IPS-18c (cell line): ENCODE results near the gene RAB24.

ENCODE experiments used
- H3K4me3 ChIP-seq: 2 replicates; pipeline ENCODE4 v1.7.0; 2013; ENCODE audit warnings: low read depth, mild to moderate bottlenecking, low read length, moderate library complexity; ENCODE audit not compliant: insufficient read depth
- H3K9me3 ChIP-seq: one replicate; pipeline ENCODE4 v1.6.1; 2013; ENCODE audit warnings: mild to moderate bottlenecking, low read length, moderate library complexity; ENCODE audit not compliant: control insufficient read depth, insufficient read depth

The RAB24 gene

DNA sequence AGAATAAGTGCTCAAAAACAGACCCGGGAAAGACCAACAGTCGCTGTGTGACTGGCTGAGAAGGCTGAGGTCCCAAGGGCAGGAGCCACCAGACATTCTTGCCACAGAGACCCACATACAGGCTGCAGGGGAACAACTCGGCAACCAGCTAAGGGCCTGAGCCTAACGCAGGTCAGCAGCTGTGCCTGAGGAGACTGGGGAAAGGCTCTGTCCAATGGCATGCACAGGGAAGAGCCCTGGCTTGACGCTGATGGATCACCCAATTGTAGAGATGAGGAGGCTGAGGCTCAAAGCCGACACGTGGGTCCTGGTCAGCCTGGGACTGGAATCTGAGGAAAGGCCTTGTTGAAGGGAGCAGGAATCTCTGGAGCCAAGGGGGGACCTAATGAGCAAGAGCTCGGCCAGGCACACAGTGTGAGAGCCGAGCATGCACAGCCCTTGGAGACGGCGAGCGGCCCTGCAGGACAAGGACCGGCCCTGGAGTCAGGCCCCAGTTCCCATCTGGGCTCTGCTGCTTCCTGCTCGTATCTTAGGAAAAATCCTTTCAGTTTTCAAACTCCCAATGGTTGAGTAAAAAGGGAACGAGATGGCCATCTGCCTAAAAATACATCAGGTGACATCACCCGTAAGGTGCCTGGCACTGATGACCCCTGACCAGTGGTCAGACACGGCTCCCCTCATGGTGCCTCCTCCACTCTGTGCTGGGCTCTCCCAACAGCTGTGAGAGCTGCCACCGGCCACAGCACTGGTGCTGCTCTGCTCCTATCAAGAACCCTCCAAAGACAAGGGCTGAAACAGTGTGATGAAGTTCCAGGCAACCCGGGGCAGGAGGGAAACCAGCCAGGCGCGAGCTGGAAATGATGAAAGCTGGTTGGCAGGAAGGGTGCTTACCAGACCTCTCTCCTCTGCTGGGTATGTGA is 31.5 kb upstream of the RAB24 start:
- Histone ChIP-seq H3K9me3 (no peaks in the 10 kb centered on the region), H3K4me3 (no peak overlapping the region)

DNA sequence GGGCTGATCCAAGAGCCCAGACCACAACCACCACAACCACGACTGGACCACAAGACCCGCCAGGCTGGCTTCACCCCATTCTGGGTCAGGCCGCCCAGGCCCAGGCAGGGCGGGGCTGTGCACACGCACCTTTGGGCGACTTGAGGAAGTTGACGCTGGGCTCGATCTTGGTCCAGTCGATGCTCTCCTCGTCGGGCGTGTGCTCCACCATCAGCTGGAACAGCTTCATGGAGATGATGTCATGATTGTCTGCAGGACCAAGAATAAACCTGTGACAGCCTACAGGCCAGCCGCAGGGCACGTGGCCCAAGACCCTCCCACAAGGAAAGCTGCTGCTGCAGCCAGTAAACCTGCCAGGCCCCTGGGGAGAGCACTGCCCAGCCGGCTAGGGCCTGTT is 30.6 kb upstream of the RAB24 start:
- H3K4me3 ChIP-seq: no peak overlapping the region
- no peaks in the 10 kb centered on the region for H3K9me3 ChIP-seq

DNA sequence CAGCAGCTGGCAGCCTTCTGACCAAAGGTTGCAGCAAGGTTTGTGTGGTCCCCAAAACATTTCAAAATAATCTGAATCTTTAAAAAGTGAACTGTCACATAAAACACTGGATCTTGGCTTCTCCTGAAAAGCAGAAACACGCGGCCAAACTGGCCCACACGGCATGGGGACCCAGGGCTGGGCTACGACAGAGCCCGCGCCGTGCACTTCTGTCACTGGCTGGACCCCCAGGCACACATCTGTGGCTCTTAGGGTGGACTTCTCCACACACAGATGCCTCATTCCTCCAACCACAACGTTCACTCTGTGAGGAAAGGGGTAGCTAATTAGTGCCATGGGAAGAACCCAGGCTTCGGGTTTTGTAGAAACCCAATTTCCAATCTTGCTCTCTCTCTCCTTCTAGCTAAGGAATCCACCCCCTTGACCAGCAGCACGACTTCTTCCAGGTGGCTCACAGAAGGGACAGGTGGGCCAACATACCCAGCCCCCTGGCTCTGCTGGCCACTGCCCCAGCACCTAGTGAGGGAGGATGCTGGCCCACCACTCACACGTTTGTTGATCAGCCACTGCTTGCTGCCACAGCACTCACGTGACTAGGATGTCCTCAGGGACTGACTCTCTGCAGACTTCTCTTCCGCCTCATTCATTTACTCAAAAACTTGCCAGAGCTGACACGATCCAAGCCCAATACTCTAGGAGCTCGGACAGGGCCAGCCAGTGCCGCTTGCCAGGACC is 30.1 kb upstream of the RAB24 start:
- Histone ChIP-seq H3K9me3 (no peaks in the 10 kb centered on the region), H3K4me3 (no peak overlapping the region)

DNA sequence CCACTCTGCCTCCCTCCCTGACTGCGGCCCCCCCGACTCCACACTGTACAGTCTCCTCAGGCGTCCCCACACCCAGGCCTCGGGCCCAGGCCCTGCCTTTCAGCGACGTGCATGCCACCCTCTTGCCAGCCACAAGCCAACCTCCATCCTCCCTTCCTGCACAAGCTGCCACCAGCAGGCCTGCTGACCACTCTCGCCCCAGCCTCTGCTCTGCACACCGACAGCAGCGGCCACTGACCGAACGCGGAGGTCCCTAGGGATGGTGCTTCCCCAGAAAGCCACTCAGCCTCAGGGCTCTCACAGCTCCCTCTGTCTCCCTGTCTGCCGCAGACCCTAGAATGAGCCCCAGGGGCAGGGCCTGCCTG is 29.4 kb upstream of the RAB24 start:
- H3K9me3 ChIP-seq: no peaks in the 10 kb centered on the region
- H3K4me3 ChIP-seq: no peak overlapping the region

DNA sequence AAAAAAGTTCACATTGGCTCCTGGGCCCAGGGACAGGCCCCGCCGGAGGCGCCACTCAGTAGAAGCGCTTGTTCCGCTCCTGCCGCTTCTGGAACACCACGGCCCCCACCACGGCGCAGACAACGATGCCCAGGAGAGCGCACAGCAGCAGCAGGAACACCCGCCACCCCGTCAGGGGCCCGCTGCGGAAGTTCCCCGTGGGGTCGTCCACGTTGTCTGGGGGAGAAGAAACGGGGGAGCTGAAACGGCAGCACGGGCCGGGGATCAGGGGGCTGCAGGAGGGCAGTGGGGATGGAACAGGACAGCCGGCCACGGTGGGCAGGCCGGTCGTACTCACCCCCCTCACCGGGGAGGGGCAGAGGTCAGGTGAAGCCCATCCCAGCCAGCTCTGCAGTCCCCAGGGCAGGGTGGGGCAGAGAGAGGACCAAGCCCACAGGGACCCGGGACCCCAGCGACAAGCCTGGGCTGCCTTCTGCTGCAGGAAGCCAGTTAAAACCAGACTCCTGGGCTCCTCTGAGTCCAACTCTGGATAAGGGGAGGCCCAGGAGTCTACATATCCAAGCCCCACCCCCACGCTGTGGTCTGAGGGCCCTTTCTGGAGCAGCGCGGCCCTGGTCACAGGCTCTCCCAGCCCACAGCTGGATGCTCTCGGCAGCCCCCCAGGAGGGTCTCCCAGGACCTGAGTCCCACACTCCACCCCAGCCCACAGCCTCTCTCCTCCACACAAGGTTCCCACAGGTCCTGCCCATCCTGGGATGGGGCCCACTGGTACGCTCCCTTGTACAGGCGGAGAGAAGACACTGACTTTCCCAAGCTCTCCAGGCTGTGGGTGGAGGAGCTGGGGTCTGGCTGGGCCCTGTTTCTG is 28.7 kb upstream of the RAB24 start:
- Histone ChIP-seq H3K4me3 (no peak overlapping the region), H3K9me3 (no peaks in the 10 kb centered on the region)

DNA sequence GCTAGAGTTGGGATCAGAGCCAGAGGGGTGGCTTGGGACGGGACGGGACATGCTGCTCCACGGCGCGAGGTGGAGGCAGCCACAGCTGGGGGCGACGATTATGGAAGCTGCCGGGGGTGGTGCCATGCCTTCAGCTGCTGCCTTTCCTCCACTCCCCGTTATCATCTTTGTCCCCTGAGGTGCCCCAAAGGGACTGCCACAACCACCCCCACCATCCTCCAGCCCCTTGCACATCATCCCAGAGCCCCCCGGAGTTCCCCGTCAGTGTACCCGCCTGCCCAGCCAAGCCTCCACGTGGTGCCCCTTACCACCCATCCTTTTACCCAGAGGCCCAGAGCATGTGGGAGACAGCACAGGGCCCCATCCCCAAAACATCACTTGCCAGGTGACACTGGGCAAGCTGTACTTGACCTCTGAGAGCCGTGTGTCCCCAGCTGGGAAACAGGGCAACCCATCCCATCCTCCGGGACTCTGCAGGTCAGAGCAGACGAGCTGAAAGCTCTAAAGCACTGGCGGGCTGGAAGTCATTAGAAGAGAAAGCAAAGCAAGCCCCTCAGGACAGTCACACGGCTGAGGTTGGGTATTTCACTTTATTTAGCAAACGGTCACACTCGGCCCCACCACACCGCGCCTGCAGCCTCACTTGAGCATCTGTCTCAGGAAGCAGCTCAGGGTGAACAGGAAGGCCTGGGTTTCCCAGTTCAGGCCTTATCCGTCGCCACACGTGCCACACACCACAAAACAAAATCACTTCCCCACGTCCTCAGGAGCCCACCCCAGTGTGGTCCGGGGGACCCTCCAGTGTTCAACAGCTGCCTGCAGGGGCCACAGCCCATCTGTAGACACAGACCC is 27.7 kb upstream of the RAB24 start:
- Histone ChIP-seq H3K9me3 (no peaks in the 10 kb centered on the region), H3K4me3 (no peak overlapping the region)

DNA sequence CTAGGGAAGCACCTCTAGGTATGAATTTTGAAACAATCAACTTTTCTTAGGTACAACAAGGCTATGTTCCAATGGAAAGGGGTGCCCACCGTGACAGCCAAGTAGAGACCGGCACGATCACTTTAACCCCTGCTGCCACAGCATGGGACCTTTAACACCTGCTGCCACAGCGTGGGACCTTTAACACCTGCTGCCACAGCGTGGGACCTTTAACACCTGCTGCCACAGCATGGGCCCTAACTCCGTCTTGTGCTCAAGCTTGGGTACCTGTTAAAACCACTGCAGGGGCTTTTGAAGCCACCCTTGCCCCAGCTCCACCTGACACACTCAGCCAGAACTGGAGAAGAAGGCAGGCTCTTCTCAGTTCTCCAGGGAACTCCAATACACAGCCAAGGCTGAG is 26.4 kb upstream of the RAB24 start:
- no peak overlapping the region for H3K4me3 ChIP-seq
- no peaks in the 10 kb centered on the region for H3K9me3 ChIP-seq

DNA sequence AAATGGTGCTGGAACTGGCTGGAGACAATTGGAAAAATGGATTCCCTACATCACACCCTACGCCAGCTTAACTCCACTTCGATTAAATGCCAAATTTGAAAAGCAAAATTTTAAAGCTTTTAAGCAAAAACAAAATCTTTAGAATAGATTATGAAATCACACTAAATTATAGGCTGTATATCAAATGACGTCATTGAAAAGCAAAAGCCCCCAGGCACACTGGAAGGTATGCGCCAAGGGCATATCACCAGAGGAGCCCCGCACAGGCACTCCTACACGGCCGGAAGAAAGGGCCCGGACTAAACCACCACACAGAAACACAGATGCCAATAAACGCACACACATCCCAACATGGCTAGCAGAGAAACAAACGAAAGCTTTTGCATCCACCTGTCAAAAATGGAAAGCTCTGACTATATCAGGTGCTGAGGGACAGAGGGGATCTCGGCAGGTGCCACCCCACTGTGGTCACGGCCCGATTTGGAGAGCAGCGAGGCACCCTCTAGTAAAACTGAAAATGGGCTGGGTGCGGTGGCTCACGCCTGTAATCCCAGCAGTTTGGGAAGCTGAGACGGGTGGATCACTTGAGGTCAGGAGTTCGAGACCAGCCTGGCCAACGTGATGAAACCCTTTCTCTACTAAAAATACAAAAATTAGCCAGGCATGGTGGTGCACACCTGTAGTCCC is 25.2 kb upstream of the RAB24 start:
- H3K9me3 ChIP-seq: no peaks in the 10 kb centered on the region
- H3K4me3 ChIP-seq: no peak overlapping the region

DNA sequence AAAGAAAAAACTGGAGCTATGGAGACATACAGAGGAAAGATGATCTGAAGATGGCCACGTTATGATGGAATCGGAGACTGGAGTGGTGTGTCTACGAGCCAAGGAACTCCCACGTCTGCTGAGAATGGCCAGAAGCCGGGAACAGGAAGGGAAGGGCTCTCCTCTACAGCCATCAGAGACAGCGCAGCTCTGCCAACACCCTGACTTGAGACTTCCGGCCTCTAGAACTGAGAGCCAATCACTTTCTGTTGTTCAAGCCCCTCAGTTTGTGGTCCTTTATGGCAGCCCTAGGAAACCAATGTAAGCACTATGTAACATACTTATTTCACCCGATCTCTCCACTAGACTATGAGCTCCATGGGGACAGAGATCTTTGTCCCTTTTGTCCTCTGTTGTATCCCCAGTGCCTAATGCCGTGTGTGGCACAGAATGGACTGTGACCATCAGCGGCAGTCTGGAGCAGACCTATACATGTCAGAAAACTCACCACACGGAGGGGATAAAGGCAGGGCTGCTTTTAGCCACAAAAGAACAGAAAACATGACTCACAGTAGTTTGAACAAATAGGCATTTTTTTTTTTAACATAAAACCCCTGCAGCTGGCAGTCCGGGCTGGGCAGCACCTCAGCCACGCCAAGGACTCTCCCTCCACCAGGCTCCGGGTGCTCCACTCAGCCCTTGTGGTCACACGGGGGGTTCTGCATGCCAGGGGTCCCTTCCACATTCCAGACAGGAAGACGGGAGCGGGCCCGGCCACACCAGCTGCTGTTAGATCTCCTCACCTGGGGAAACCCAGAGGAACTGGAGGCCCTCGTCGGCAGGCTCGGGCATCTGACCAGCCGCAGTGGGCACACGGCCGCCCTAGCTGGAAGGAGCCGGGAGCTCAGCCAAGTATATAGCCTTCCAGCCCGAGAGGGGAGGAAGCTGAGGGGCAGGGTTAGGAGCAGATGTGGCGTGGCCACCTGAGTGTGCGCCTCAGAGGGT is 24.3 kb upstream of the RAB24 start:
- H3K9me3 ChIP-seq: no peaks in the 10 kb centered on the region
- H3K4me3 ChIP-seq: no peak overlapping the region

DNA sequence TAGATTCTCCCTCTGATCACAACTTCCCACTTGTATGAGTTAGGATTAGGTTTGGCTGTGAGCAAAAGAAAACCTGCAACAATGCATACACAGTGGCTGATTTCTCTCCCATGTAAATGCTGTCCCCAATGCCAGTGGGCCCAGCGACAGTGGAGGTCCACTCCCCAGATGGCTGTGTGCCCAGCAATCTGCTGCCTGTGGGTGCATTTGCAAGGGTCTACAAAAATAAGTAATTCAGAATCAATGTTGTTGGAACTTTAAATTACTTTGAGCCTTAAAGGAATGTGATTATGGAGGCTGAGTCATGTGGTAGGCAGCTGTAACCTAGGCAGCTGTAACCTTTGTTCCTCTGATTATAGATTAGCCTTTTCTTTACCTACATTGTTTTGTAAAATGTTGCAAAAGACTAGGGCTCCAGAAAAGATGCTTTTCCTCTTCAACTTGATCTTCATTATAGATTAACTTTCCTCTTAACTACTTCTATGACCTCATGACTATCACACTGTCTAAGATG is 22.4 kb upstream of the RAB24 start:
- no peak overlapping the region for H3K4me3 ChIP-seq
- no peaks in the 10 kb centered on the region for H3K9me3 ChIP-seq

DNA sequence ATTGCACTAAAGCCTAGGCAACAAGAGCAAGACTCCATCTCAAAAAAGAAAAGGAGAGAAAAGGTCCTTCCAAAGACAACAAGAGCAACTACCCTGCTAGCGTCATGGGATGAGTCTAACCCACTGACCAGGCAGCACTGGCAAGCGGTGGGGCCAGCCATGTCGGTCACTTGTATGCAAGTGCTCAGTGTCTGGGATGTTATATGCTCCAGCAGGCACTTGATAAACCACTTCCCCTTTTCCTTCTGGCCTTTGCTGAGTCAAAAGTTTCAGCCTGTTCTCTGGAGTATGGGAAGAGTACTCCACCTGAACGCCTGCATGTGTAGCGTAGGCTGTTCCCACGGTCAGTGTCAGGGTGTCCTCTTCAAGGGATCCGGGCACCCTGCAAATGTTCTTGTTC is 17.4 kb upstream of the RAB24 start:
- H3K9me3 ChIP-seq: no peaks in the 10 kb centered on the region
- no peak overlapping the region for H3K4me3 ChIP-seq

DNA sequence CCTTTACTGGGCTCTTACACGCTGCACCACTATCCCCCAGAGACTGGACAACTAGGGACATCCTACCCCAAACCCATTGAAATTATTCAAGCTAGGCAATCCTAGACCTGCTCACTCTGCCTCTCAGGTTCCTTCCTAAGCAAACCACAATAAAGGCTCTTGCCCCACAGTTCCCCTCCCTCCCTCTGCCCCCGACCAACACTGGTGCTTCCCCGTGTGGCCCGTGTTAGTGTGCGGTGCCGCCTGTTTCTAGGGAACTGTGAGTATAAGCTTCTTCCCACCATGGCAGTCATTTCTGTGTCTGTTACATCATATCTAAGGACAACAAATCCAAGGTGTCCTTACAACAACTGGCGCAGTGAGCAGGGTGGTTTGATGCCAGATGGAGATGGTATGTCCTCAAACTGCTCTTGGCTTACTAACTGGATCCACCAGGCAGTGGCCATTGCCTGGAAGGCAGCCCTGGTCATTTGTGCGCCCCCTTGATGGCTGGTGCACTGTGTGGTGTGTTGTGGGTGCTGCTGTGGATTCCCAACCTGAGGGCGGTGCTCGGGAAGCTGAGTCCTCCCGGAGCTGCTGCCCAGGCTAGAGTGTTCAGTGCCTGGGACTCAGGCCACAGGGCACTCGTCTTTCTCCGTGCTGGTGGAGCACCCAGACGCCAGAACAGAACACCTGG is 16.5 kb upstream of the RAB24 start:
- Histone ChIP-seq H3K9me3 (no peaks in the 10 kb centered on the region), H3K4me3 (no peak overlapping the region)

DNA sequence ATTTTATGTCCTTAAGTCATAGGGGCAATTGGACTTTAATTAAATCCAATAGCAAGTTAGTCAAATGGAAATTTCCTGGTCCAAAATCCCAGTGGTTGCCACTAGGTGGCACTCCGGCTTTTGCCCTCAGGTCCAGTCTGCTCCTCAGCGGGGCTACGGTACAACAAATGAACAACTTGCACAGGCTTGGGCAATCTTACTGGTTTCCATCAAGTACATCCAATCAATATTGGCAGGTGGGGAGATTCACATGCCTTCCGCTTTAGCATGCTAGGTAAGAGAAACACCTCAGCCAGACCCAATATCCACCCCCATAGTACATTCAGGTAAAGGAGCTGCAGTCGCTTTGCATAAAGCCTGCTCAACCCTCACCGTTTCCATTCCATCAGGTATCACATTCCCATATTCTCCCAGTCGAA is 14.4 kb upstream of the RAB24 start:
- H3K9me3 ChIP-seq: no peaks in the 10 kb centered on the region
- no peak overlapping the region for H3K4me3 ChIP-seq

DNA sequence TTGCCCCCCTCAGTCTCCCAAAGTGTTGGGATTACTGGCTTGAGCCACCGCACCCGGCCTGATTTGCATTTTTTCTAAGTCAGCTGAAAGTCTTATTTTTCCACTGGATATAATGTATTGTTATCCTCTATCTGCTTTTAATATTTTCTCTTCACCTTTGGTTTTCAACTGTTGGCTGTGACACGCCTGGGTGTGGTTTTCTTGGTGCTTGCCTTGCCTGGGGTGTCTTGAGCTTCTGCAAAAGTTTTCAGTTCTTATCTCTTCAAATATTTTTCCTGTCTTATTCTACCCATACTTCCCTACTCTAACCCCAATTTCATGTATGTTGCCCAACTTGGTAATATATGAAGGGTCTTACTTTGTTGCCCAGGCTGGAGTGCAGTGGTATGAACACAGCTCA is 12.5 kb upstream of the RAB24 start:
- H3K9me3 ChIP-seq: no peaks in the 10 kb centered on the region
- H3K4me3 ChIP-seq: no peak overlapping the region

DNA sequence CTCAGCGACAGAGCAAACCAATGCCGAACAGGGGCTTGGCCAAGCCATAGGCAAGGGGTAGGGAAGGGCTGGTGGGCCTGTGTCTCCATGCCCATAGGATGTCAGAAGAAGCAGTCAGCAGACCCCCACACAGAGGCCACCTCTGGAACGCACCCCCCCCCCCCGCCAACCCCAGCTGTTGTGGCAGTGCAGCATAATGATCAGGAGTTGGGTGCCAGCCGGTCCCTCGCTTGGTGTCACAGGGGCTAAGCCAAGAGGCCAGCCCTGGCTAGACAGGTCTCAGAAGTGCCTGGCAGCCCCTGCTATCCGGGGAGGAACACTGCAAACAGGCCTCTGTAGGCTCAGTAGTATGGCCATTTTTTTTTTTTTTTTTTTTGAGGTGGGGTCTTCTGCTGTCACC is 11.9 kb upstream of the RAB24 start:
- no peak overlapping the region for H3K4me3 ChIP-seq

More for the DNA sequence above, 11.9 kb upstream of the RAB24 start:
- no peaks in the 10 kb centered on the region for H3K9me3 ChIP-seq
